HepG2 (cell line): ENCODE data around the gene AGPAT3. TPM values are rescaled to one million over a fixed set of nuclear protein-coding genes. Genes with fewer than 3 reads are reported as not detected.
A peak's percentile ranks its signal among the peaks of the same experiment; 100 is the strongest.

Experiments
- ATAC-seq: fragments of 200-7000 bp; cut with Tn5 transposase; 3 replicates; pipeline ENCODE4 v1.9.1; 2020; ENCODE audit warnings: mild to moderate bottlenecking, moderate library complexity
- BruUV-seq: library from RNA; stranded (reverse); fragments of 400-500 nt; replicated peaks from 2 replicates; lab custom pipeline; 2021; lab: Mats Ljungman, UMichigan
- CTCF ChIA-PET: fragments of 300-600 bp; formaldehyde crosslinking; extraction: SDS; loops from one replicate; lab custom pipeline; 2021; ENCODE audit warnings: low total read pairs, inconsistent platforms, low intra/inter-chr PET ratio; lab: Yijun Ruan, JAX
- POLR2A ChIA-PET: fragments of 350-600 bp; sonication (Branson Sonifier 250); formaldehyde crosslinking; loops from one replicate; lab custom pipeline; 2020; ENCODE audit warnings: antibody characterized with exemption, inconsistent platforms; lab: Yijun Ruan, JAX
- DNase-seq: peaks from one replicate; pipeline ENCODE4 v3.0.0-alpha.2; 2015; ENCODE audit warnings: low spot score
- FAIRE-seq: peaks from 3 replicates; lab custom pipeline; 2011; peaks lifted over from hg19 to GRCh38; lab: Jason Lieb, UNC
- H2AFZ ChIP-seq: one replicate; pipeline ENCODE4 v1.6.1; 2011; ENCODE audit warnings: low read length, inconsistent platforms
- H3K27ac ChIP-seq: fragments of 300-600 bp; 3 replicates; pipeline ENCODE4 v1.8.0; 2011; ENCODE audit warnings: mixed run types, mild to moderate bottlenecking, mixed read lengths, low read length, inconsistent platforms; ENCODE audit not compliant: insufficient read depth; ENCODE audit errors: extremely low read length
- H3K27me3 ChIP-seq, 2 experiments: fragments of 200-600 bp in 1 of 2; 2 replicates in 1 of 2; 3 replicates in 1 of 2; pipeline versions ENCODE4 v1.6.0 to v1.8.0; 2011; ENCODE audit warnings: low read length in 2 of 2, mild to moderate bottlenecking in 2 of 2, moderate library complexity in 2 of 2, inconsistent platforms in 1 of 2; ENCODE audit not compliant: insufficient read depth in 2 of 2, control insufficient read depth in 1 of 2
- H3K36me3 ChIP-seq, 2 experiments: fragments of 200-600 bp in 1 of 2; replicated peaks in 1 of 2; 2 replicates in 1 of 2; 3 replicates in 1 of 2; pipeline versions ENCODE4 v1.5.1 to v1.8.0; 2011; ENCODE audit warnings: low read length in 2 of 2, inconsistent platforms in 1 of 2; ENCODE audit not compliant: insufficient read depth in 2 of 2, control insufficient read depth in 1 of 2
- H3K4me1 ChIP-seq: 2 replicates; pipeline ENCODE4 v1.5.1; 2012; ENCODE audit warnings: low read length, inconsistent platforms; ENCODE audit not compliant: insufficient read depth
- H3K4me2 ChIP-seq: 2 replicates; pipeline ENCODE4 v1.6.0; 2011; ENCODE audit warnings: low read depth, low read length, inconsistent platforms
- H3K4me3 ChIP-seq, 3 experiments: fragments of 200-600 bp in 1 of 3; sonication (generic), shearing (Covaris generic) in 1 of 3; replicated peaks in 1 of 3; 2 replicates each; pipeline ENCODE4 v1.5.1; 2011 to 2016; ENCODE audit warnings: low read length in 3 of 3, inconsistent platforms in 2 of 3, low read depth in 2 of 3, mild to moderate bottlenecking in 2 of 3, control low read depth in 1 of 3, mixed read lengths in 1 of 3; ENCODE audit not compliant: insufficient read depth in 1 of 3
- H3K79me2 ChIP-seq: one replicate; pipeline ENCODE4 v1.6.1; 2011; ENCODE audit warnings: low read length, inconsistent platforms; ENCODE audit not compliant: insufficient read depth
- H3K9ac ChIP-seq: 2 replicates; pipeline ENCODE4 v1.6.0; 2011; ENCODE audit warnings: mild to moderate bottlenecking, low read depth, low read length, inconsistent platforms; ENCODE audit not compliant: insufficient read depth
- H3K9me3 ChIP-seq: 2 replicates; pipeline ENCODE4 v1.5.1; 2012; ENCODE audit warnings: mild to moderate bottlenecking, low read length
- H4K20me1 ChIP-seq: 2 replicates; pipeline ENCODE4 v1.6.0; 2011; ENCODE audit warnings: inconsistent platforms, mild to moderate bottlenecking, low read length, moderate library complexity; ENCODE audit not compliant: insufficient read depth
- EHMT2 ChIP-seq: fragments of 200-600 bp; sonication (generic); IDR thresholded peaks from 2 replicates; pipeline ENCODE4 v1.7.0; 2017; ENCODE audit warnings: antibody characterized with exemption, low read depth, low read length, borderline replicate concordance
- RELA ChIP-seq: sonication (generic); formaldehyde crosslinking; IDR thresholded peaks from 2 replicates; pipeline ENCODE4 v1.4.0; 2020; ENCODE audit warnings: missing genetic modification reagents
- ZBTB8A ChIP-seq: sonication (generic); formaldehyde crosslinking; IDR thresholded peaks from 2 replicates; pipeline ENCODE4 v1.4.0; 2020; ENCODE audit warnings: mild to moderate bottlenecking, low read depth, missing genetic modification reagents, borderline replicate concordance
- ZNF121 ChIP-seq: sonication (generic); formaldehyde crosslinking; IDR thresholded peaks from 2 replicates; pipeline ENCODE4 v1.5.0; 2020; ENCODE audit warnings: mild to moderate bottlenecking, missing genetic modification reagents
- ZNF776 ChIP-seq: sonication (generic); formaldehyde crosslinking; IDR thresholded peaks from 2 replicates; pipeline ENCODE4 v1.4.0; 2020; ENCODE audit warnings: mild to moderate bottlenecking, missing genetic modification reagents
- WGBS: methylation state at CpG from one replicate; pipeline ENCODE4 v1.1.6; 2017; ENCODE audit warnings: low lambda C conversion rate; 5-methylcytosine and 5-hydroxymethylcytosine counted together
- in situ Hi-C: cut with HindIII; loops from 2 replicates; pipeline ENCODE4 v1.10.0; 2017; ENCODE audit warnings: low pct_unique_long_range_greater_than_20kb; ENCODE audit not compliant: extremely low pct_ligation_motif_present
- intact Hi-C: fragments of 100-400 bp; cut with micrococcal nuclease; formaldehyde crosslinking; loops from one replicate; pipeline ENCODE4 v1.10.0; 2022; ENCODE audit not compliant: unreplicated experiment
- polyA plus RNA-seq, 8 experiments: library from polyadenylated mRNA; depleted of rRNA in 3 of 8; stranded (reverse) in 7 of 8; unstranded in 1 of 8; fragments of >200 nt; fragmentation: Illumina TruSeq in 4 of 8; extraction: Trizol in 4 of 8; gene quantifications; 2 replicates each; pipeline versions ENCODE4 v1.2.1 to v1.2.3, GENCODE V29; 2011 to 2016; ENCODE audit warnings: low read depth in 4 of 8, missing spikeins in 1 of 8, mixed read lengths in 1 of 8; ENCODE audit not compliant: insufficient read depth in 1 of 8
- total RNA-seq, 5 experiments: library from RNA; depleted of rRNA; stranded (reverse); fragments of >200 nt; fragmentation: Illumina TruSeq; extraction: Trizol; gene quantifications; 2 replicates each; pipeline ENCODE4 v1.2.3, GENCODE V29; 2016; ENCODE audit warnings: low read depth in 1 of 5
- TF ChIP-seq, protein P1 (sequence below): sonication (generic); formaldehyde crosslinking; IDR thresholded peaks from 2 replicates; pipeline ENCODE4 v1.5.1; 2020; ENCODE audit warnings: missing genetic modification reagents, mild to moderate bottlenecking, borderline replicate concordance
- TF ChIP-seq, protein P2 (sequence below): sonication (generic); formaldehyde crosslinking; IDR thresholded peaks from 2 replicates; pipeline ENCODE4 v1.4.0; 2020; ENCODE audit warnings: mild to moderate bottlenecking, missing genetic modification reagents, borderline replicate concordance

AGPAT3 gene
- total and polyA plus RNA-seq, 2 of the 13 experiments (the other 11 are each of a cell fraction or from before 2014, with no cell fraction given), result 32.2 to 54.4 TPM

GRCh38 chr21:43869486-43870325 is 4.7 kb downstream of the AGPAT3 start:
- POLR2A ChIA-PET, result interaction anchor here (0.7 to 1.7 kb wide), 2 partner anchors 14 kb away, joined by 3 to 4 read pairs; no protein-coding TSS in a partner anchor
- no peak for TF ChIP-seq RELA (CRISPR knock-in tag)
- TF ChIP-seq, protein P1, sequence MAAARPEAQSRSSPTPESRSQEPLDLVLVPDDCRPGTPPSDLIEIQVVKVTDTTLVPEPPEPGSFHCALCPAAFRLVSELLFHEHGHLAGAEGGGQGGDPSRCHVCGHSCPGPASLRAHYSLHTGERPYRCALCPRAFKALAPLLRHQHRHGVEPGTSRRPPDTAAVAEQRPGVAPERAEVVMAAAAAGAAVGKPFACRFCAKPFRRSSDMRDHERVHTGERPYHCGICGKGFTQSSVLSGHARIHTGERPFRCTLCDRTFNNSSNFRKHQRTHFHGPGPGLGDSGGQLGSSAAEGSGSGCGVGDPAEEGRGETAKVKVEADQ (CRISPR knock-in tag), result no peak
- TF ChIP-seq, protein P2, sequence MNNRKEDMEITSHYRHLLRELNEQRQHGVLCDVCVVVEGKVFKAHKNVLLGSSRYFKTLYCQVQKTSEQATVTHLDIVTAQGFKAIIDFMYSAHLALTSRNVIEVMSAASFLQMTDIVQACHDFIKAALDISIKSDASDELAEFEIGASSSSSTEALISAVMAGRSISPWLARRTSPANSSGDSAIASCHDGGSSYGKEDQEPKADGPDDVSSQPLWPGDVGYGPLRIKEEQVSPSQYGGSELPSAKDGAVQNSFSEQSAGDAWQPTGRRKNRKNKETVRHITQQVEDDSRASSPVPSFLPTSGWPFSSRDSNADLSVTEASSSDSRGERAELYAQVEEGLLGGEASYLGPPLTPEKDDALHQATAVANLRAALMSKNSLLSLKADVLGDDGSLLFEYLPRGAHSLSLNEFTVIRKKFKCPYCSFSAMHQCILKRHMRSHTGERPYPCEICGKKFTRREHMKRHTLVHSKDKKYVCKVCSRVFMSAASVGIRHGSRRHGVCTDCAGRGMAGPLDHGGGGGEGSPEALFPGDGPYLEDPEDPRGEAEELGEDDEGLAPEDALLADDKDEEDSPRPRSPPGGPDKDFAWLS, result no peak
- peak; percentile 62 for TF ChIP-seq ZNF121 (CRISPR knock-in tag)
- no peak for TF ChIP-seq ZNF776 (CRISPR knock-in tag)
- no peak for TF ChIP-seq ZBTB8A (CRISPR knock-in tag)
- no peak for TF ChIP-seq EHMT2
- Histone ChIP-seq H3K36me3 (peaks cover 1 to 18% of the 10 kb centered on the region in 2 experiments; a peak in 4 of 5 replicates), H3K9ac (no peak overlapping the region), H4K20me1 (peaks cover 12% of the 10 kb centered on the region), H3K9me3 (no peaks in the 10 kb centered on the region), H3K27me3 (no peaks in the 10 kb centered on the region), H3K4me1 (peaks cover 32% of the 10 kb centered on the region), H2AFZ (no peak overlapping the region), H3K79me2 (peaks cover 73% of the 10 kb centered on the region), H3K4me3 (no peak overlapping the region), H3K27ac (no peak overlapping the region), H3K4me2 (0 out of 2 replicates have a peak overlapping the region, but pooled peaks have one; percentile 18)
- in situ Hi-C loops (no loop called here), intact Hi-C loops (no loop called here)
- CTCF ChIA-PET, result no interaction called here
- DNase-seq (no peak), FAIRE-seq (no peak), ATAC-seq (no peak)
- 98% methylated on average over 18 of the region's 21 CpGs for WGBS
- BruUV-seq, result no TSS peak
